GM23248 (cell line): ENCODE data around the gene ARHGAP45. TPM values are rescaled to one million over a fixed set of nuclear protein-coding genes. Genes with fewer than 3 reads are reported as not detected.

Experiments
- DNase-seq: peaks from one replicate; pipeline ENCODE4 v3.0.0-alpha.2; 2015
- H2AFZ ChIP-seq: fragments of 200-600 bp; sonication (generic); 2 replicates; pipeline ENCODE4 v1.6.1; 2016; ENCODE audit warnings: antibody characterized with exemption
- H3F3A ChIP-seq: fragments of 200-600 bp; sonication (generic); 2 replicates; pipeline ENCODE4 v1.6.1; 2016; ENCODE audit warnings: mild to moderate bottlenecking, antibody characterized with exemption, mixed run types; ENCODE audit not compliant: insufficient read depth
- H3K27ac ChIP-seq: fragments of 200-600 bp; sonication (generic); 2 replicates; pipeline ENCODE4 v1.5.1; 2016; ENCODE audit warnings: mild to moderate bottlenecking
- H3K27me3 ChIP-seq: fragments of 200-600 bp; sonication (generic); replicated peaks from 2 replicates; pipeline ENCODE4 v1.6.1; 2016; ENCODE audit warnings: mild to moderate bottlenecking; ENCODE audit not compliant: insufficient read depth
- H3K36me3 ChIP-seq: fragments of 200-600 bp; sonication (generic); 2 replicates; pipeline ENCODE4 v1.6.1; 2016; ENCODE audit warnings: low read depth, mild to moderate bottlenecking
- H3K4me1 ChIP-seq: fragments of 200-600 bp; sonication (generic); 2 replicates; pipeline ENCODE4 v1.6.1; 2016; ENCODE audit warnings: mild to moderate bottlenecking; ENCODE audit not compliant: insufficient read depth
- H3K4me2 ChIP-seq: fragments of 200-600 bp; sonication (generic); one replicate; pipeline ENCODE4 v1.6.1; 2016; ENCODE audit warnings: mild to moderate bottlenecking; ENCODE audit not compliant: unreplicated experiment
- H3K4me3 ChIP-seq: fragments of 200-600 bp; sonication (generic); 2 replicates; pipeline ENCODE4 v1.5.1; 2016; ENCODE audit warnings: mild to moderate bottlenecking
- H3K79me2 ChIP-seq: fragments of 200-600 bp; sonication (generic); 2 replicates; pipeline ENCODE4 v1.6.1; 2016; ENCODE audit warnings: mild to moderate bottlenecking; ENCODE audit not compliant: insufficient read depth
- H3K9ac ChIP-seq: fragments of 200-600 bp; sonication (generic); 2 replicates; pipeline ENCODE4 v1.6.1; 2016; ENCODE audit warnings: mild to moderate bottlenecking
- H3K9me2 ChIP-seq: fragments of 200-600 bp; sonication (generic); 2 replicates; pipeline ENCODE4 v1.6.1; 2016; ENCODE audit warnings: mixed run types, mild to moderate bottlenecking, moderate library complexity; ENCODE audit not compliant: insufficient read depth
- H3K9me3 ChIP-seq: fragments of 200-600 bp; sonication (generic); one replicate; pipeline ENCODE4 v1.6.1; 2017; ENCODE audit warnings: low read depth
- H4K20me1 ChIP-seq: fragments of 200-600 bp; sonication (generic); 2 replicates; pipeline ENCODE4 v1.6.0; 2016; ENCODE audit not compliant: insufficient read depth
- EZH2 ChIP-seq: fragments of 200-600 bp; sonication (generic); IDR thresholded peaks from 2 replicates; pipeline ENCODE4 v1.6.1; 2018; ENCODE audit warnings: antibody characterized with exemption, mild to moderate bottlenecking; ENCODE audit not compliant: insufficient read depth, poor library complexity, severe bottlenecking
- EZH2phosphoT487 ChIP-seq: fragments of 200-600 bp; sonication (generic); IDR thresholded peaks from 2 replicates; pipeline ENCODE4 v1.6.1; 2018; ENCODE audit warnings: antibody characterized with exemption, moderate library complexity, mild to moderate bottlenecking, low read depth; ENCODE audit not compliant: insufficient read depth
- WGBS, 2 experiments: methylation state at CpG; one replicate each; pipeline ENCODE4 v1.1.6; 2015 to 2017; ENCODE audit warnings: low lambda C conversion rate in 2 of 2, low coverage in 1 of 2; ENCODE audit errors: missing lambda C conversion rate in 2 of 2; 5-methylcytosine and 5-hydroxymethylcytosine counted together
- in situ Hi-C: fragments of 300-500 bp; cut with MboI; formaldehyde crosslinking; loops from 2 replicates; pipeline ENCODE4 v1.15.0; 2020
- polyA plus RNA-seq: library from polyadenylated mRNA; unstranded; fragments of >200 nt; fragmentation: Nextera tagmentation; extraction: Ambion mirVana; gene quantifications from 2 replicates; pipeline ENCODE4 v1.2.1, GENCODE V29; 2016
- total RNA-seq: library from RNA; depleted of rRNA; stranded (reverse); fragments of >200 nt; shearing (Covaris generic); gene quantifications from 2 replicates; pipeline ENCODE4 v1.2.3, GENCODE V29; 2014

ARHGAP45 gene
- total and polyA plus RNA-seq, 2 experiments from 2014 or later = 3.5 to 6.3 TPM

DNA sequence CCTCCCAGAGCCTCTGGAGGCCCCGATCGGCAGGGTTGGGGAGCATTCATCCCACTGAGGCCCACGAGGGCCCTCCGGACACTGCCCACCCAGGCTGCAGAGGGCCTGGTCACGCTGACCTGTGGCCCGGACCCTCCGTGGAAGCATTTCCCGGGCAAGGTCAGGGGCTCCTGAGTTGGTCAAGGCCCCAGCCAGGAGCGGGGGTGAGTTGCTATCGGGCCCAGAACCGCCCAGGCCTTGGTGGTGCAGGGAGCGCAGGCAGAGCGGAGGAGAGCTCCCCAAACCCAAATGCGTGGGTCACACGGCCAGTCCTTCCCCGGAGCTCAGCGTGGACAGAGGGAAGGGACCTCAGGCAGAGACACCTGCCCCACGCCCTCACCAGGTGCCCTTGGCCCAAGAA, 62.6 kb downstream of the ARHGAP45 start:
- Histone ChIP-seq H4K20me1 (no peaks in the 10 kb centered on the region), H3K79me2 (peaks cover 96% of the 10 kb centered on the region)
- DNase-seq = no peak

DNA sequence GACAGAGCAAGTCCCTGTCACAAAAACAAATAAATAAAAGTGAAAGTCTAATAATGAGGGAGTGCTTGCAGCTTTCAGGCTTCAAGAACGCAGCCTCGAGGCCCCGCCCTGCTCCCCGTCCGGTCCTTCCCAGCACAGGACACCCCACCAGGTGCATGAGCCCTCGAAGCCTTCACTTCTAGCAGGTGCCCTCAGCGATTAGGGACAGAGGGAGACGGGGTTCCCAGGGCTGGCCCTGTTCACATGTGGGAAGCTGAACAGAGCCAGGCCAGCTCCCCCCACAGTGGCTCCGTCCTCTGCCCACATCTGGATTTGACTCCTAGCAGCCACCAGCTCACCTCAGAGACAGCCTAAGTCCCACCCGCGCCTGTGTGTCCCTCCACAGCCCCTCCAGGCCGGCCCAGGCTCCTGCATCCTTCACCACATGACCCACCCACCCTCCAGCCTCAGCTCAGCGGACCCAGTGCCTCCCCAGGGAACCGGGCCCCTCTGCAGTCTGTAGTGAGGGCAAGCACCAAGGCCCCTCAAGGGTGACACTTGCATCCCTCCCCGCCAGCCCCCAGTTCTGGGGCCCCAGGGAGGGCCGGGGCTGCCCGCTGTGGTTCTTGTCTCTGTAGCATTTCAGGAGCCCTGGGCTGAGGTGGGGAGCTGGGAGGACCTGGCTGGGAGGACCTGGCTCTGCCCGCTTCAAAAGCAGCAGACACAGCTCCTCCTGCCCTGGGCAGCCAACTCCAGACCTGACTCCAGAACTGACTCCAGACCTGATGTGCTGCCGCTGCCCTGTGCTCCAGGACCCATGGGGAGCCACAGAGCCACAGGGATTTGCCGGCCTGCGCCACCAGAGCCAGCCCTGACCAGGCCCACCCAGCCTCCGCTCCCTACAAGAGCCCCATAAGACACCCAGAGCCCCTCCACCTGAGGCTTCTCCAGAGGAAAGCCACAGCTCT, 64.1 kb downstream of the ARHGAP45 start:
- Histone ChIP-seq H3K27ac (peak overlapping the region; percentile 95), H3K36me3 (0 out of 2 replicates have a peak, but pooled peaks cover 2% of the 10 kb centered on the region), H3K9me2 (no peaks in the 10 kb centered on the region), H3K4me2 (peak overlapping the region; percentile 77), H3K9ac (peak overlapping the region; percentile 96), H3K4me3 (peak overlapping the region; percentile 84), H3K4me1 (peaks cover 19% of the 10 kb centered on the region; the same call in 1 of the 2 replicates), H3F3A (peaks cover 8% of the 10 kb centered on the region; the same call in 1 of the 2 replicates), H3K27me3 (no peaks in the 10 kb centered on the region), H3K79me2 (peaks cover 96% of the 10 kb centered on the region), H3K9me3 (no peaks in the 10 kb centered on the region), H2AFZ (no peak overlapping the region), H4K20me1 (no peaks in the 10 kb centered on the region)
- no peak for TF ChIP-seq EZH2phosphoT487
- TF ChIP-seq EZH2 = no peak
- peak; percentile 55 for DNase-seq
- in situ Hi-C loops = no loop called here
- WGBS, 2 experiments = 9 to 11% methylated on average over 21 to 22 of the region's 22 CpGs

More for the DNA sequence above, 62.6 kb downstream of the ARHGAP45 start:
- Histone ChIP-seq H3K9me3 (no peaks in the 10 kb centered on the region), H3K27ac (no peak overlapping the region), H2AFZ (no peak overlapping the region), H3K4me3 (peak overlapping the region; percentile 84; the same call in 1 of the 2 replicates), H3F3A (peaks cover 8% of the 10 kb centered on the region; the same call in 1 of the 2 replicates), H3K4me1 (peaks cover 19% of the 10 kb centered on the region; the same call in 1 of the 2 replicates), H3K9ac (peak overlapping the region; percentile 96; the same call in 1 of the 2 replicates), H3K36me3 (peaks cover 14% of the 10 kb centered on the region; the same call in 1 of the 2 replicates), H3K4me2 (peak overlapping the region; percentile 77), H3K9me2 (no peaks in the 10 kb centered on the region), H3K27me3 (no peaks in the 10 kb centered on the region)
- TF ChIP-seq EZH2phosphoT487 = no peak
- no peak for TF ChIP-seq EZH2
- 93 to 98% methylated on average over 14 to 18 of the region's 18 CpGs for WGBS, 2 experiments
- in situ Hi-C loops = no loop called here

GRCh38 chr19:1131718-1132551, 65.0 kb downstream of the ARHGAP45 start:
- H3K9ac ChIP-seq = peak overlapping the region; percentile 96
- peak overlapping the region; percentile 77 for H3K4me2 ChIP-seq
- peaks cover 19% of the 10 kb centered on the region; the same call in 1 of the 2 replicates for H3K4me1 ChIP-seq
- H3K36me3 ChIP-seq = no peaks in the 10 kb centered on the region
- 2% methylated on average over 48 to 52 of the region's 64 CpGs for WGBS, 2 experiments
- in situ Hi-C loops = no loop called here
- peak overlapping the region; percentile 95 for H3K27ac ChIP-seq
- peaks cover 95% of the 10 kb centered on the region for H3K79me2 ChIP-seq
- H3F3A ChIP-seq = peaks cover 8% of the 10 kb centered on the region; the same call in 1 of the 2 replicates
- peak overlapping the region; percentile 84 for H3K4me3 ChIP-seq
- no peaks in the 10 kb centered on the region for H3K9me3 ChIP-seq
- no peaks in the 10 kb centered on the region for H4K20me1 ChIP-seq
- TF ChIP-seq EZH2phosphoT487 = no peak
- TF ChIP-seq EZH2 = no peak
- DNase-seq = peak; percentile 99
- H3K9me2 ChIP-seq = no peaks in the 10 kb centered on the region
- no peak overlapping the region for H2AFZ ChIP-seq
- no peaks in the 10 kb centered on the region for H3K27me3 ChIP-seq
